ENCODE data around the gene KRTAP5-2.
A peak's percentile ranks its signal among the peaks of the same experiment; 100 is the strongest.

KRTAP5-2 gene

DNA sequence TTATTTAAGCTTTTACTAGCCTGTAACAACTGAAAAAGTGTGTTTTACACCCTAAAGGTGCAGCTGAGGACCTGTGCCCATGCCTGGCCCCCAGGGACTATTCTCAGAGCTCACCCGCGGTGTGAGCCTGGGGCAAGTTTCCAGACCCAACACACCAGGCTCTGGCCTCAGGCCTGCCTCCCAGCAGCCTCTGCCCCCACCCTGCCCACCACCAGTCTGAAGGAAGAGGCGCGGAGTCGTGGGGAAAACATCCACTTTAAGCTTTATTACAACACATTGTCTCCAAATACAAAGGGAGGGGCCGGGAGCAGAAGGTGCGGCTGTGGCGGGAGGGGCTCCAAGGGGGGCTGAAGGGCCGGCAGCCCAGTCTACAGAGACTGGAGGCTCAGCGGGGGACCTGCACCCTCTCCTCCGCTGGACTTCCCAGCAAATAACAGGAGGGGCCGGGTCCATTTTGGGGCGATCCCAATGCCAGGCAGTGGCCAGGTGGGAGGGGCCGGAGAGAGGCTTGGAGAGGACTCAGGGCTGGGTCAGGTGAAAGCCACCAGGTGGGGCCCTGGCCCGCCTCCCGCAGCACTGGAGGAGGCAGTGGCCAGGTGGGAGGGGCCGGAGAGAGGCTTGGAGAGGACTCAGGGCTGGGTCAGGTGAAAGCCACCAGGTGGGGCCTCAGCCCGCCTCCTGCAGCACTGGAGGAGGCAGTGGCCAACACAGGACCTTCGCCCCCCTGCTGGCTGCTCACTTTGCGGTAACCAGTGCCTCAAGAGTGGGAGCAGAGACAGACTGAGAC lies 44.1 kb downstream of the KRTAP5-2 start:
- no peak for DNase-seq

DNA sequence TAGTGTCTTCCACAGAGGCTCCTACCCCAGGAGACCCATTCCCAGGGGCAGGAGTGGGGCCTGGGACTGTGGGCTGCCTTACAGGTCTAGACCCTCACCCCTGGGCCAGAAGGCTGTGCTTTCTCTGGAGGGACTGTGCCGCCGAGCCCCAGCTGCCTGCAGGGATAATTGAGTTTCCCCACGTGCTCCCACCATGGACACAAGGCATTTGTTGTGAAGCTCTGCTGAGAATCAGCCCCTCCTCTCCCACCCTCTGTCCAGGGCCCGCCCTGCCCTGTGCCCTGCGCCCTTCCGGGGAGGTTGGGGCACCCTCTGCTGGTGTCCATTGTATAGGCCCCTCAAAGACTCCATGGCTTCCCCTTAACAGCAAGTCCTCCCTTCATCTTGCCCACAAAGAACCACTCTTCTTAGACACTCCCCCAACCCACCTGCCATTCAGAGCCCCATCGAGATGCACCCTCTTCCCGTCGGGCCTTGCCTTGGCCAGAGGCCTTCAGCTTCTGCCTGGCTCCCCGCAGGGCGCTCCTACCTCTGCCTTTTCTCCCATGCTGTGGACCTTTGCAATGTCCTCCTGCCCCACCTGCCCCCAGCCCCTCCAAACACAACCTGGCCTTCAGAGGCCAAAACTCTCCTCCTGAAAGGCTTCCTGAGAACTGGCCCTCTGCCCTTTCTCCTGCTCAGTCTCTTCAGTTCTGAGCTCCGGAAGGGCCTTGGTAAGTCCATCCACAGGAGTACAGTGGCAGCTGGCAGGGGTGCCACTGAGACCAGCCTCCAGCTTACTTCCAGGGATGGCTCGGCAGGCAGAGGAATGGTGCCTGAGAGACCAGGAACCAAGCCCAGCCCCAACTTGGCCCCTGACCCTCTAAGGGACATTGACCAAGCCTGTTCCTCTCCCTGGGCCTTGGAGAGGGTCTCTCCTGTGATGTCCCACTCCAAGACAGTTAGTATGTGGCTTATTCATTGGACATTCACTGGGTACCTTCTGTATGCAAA lies 48.5 kb downstream of the KRTAP5-2 start:
- DNase-seq = no peak

DNA sequence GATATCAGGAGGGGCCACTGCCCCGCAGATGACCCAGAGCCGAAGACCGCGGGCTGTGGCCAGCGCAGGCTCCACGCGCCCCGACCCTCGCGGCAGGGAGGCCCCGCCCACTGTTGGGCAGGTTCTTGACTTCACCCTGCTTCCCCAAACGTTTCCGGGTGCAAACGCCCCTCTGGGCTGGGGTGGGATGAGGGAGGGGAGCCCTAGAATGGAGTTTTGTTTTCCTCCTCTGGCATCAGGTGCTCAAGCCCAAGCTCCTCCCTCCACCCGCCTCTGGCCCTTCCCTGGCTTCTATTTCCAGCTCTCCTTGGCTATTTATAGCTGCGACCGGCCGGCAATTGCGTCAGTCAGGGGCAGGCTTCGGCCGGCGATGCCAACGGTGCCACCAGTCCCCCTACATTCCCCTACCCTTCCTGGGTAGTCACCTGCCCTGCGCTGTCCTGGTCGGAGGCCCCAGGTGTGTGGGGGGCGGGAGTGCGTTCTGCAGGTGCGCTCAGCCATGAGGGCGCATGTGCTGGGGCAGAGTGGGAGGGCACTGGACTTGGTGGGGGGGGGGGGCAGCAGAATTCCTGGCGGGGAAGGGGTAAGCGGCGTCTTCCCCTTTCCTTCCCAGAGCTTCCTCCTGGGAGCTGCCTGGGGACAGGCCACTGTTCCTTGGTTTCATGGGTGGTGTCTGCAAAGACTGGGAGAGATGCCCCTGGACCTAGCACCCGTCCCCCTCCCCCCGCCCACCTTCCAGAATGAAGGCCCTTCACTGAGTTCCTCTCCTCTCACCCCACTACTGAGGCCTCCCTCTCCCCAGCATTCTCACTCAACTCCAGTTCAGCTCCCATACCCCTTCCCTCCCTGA lies 49.6 kb downstream of the KRTAP5-2 start:
- peak; percentile 79 for DNase-seq

DNA sequence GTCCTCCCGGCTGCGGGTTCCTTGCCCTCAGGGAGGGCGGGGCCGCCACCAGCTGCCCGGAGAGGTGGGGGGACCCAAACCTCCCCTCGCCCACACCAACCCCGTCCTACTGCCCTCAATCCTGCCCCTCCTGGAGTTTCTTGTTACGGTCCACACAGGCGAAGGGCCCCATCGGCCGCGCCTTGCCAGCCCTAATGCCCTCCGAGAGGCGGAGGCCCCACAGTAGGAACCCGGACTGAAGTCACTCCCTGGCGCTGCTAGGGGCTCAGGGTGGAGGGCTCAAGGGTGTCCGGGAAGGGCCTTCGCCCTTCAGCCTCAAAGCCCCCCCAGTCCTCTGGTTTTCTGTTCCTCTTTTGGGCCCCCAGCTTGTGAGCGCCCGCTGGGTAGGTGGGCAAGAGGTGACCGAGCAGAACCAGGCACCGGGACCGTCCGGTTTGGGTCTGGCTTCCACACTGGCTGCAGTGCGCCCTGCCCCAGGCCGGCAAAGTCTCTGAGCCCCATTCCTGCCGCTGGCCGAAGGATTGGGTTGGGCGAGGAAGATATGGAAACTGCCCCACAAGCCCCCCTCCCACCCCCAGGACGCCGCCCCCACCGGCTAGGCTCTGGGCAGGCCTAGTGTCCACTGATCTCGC lies 50.5 kb downstream of the KRTAP5-2 start:
- no peak for DNase-seq

Measured in femur (tissue), 1 donor.